Right lobe of liver (tissue), 4 donors: Measurements from ENCODE around the gene GCSAM.

ENCODE experiments used
- POLR2A ChIP-seq: fragments of 450-650 bp; IDR thresholded peaks from one replicate; pipeline ENCODE4 v1.6.1; 2017; ENCODE audit warnings: antibody characterized with exemption, mild to moderate bottlenecking
- TF ChIP-seq, protein P1 (sequence below), 4 donors: fragments of 200-600 bp in 3 of 4; fragments of 450-650 bp in 1 of 4; IDR thresholded peaks; one replicate each; pipeline versions ENCODE4 v1.5.1 to v1.8.0; 2016 to 2022; ENCODE audit warnings: antibody characterized with exemption in 4 of 4, mild to moderate bottlenecking in 2 of 4
- donor health status: DM: no; HTN: no; CAD: no.
- donor health status: DM: no; HTN: no; CAD: no.
- donor health status: DM: no; HTN: yes; CAD: no.

DNA sequence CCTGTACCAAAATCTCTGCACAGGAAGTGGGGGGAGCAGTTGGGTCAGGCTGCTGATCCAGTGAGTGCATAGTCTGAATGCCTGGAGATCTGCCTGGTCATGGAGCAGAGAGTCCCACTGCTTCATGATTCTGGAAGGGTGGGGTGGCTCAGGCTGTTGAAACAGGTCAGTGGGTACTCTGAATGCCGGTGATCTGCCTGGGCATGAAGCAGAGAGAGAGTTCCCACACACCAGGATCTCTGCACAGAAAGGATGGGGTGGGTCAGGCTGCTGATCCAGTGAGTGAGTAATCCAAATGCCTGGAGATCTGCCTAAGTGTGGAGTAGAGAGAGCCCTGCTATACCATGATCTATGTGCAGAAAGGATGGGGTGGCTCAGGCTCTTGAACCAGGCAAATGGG lies 16.1 kb upstream of the GCSAM start:
- no peak for TF ChIP-seq POLR2A
- TF ChIP-seq, protein P1, sequence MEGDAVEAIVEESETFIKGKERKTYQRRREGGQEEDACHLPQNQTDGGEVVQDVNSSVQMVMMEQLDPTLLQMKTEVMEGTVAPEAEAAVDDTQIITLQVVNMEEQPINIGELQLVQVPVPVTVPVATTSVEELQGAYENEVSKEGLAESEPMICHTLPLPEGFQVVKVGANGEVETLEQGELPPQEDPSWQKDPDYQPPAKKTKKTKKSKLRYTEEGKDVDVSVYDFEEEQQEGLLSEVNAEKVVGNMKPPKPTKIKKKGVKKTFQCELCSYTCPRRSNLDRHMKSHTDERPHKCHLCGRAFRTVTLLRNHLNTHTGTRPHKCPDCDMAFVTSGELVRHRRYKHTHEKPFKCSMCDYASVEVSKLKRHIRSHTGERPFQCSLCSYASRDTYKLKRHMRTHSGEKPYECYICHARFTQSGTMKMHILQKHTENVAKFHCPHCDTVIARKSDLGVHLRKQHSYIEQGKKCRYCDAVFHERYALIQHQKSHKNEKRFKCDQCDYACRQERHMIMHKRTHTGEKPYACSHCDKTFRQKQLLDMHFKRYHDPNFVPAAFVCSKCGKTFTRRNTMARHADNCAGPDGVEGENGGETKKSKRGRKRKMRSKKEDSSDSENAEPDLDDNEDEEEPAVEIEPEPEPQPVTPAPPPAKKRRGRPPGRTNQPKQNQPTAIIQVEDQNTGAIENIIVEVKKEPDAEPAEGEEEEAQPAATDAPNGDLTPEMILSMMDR (IDR thresholded peaks at IDR 0.05), result no peak
